DOHH2 (cell line): ENCODE measurements around the gene KRTAP21-1.

Experiments used
- CTCF ChIP-seq: fragments of 200-600 bp; sonication (generic); IDR thresholded peaks from one replicate; pipeline ENCODE4 v1.5.1; 2014; ENCODE audit warnings: antibody characterized with exemption, mild to moderate bottlenecking, low read depth, low read length; ENCODE audit not compliant: poor library complexity, severe bottlenecking
- EZH2phosphoT487 ChIP-seq: fragments of 200-600 bp; sonication (generic); IDR thresholded peaks from 2 replicates; pipeline ENCODE4 v1.6.1; 2017; ENCODE audit warnings: borderline replicate concordance, mild to moderate bottlenecking, antibody characterized with exemption, low read length, moderate library complexity, mixed read lengths

- TF ChIP-seq CTCF (no peak), EZH2phosphoT487 (no peak)
Observed at GRCh38 chr21:30714456-30714855, 40.8 kb downstream of the KRTAP21-1 start.
